SK-N-DZ (cell line): ENCODE measurements around the gene ACP2.
"Not testable (repeated sequence)": the region's sequence is repeated elsewhere in the genome, so short reads cannot be mapped to it uniquely, and the experiment has no call there.

Experiments
- DNase-seq: peaks from one replicate; pipeline ENCODE4 v3.0.0-alpha.2; 2015; ENCODE audit warnings: low spot score

ACP2 gene

DNA sequence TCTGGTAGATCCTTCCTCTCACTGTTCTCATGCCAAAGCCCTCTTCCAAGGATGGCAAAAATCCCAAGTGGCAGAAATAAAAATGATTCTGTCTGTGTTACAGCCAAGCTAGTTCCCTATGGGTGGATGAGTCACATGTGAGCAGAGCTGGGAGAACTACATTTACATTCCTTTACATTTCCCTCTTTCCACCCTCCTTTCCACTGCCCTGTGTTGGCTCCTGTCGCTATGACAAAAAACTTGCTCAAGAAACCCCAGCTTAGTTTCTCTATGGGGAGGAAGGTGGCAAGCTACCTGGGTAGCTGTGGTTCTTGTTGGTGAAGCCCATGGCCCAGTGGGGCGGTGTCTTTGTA lies 44.0 kb downstream of the ACP2 start:
- no peak for DNase-seq

GRCh38 chr11:47202576-47202975 lies 46.0 kb downstream of the ACP2 start:
- no peak for DNase-seq

DNA sequence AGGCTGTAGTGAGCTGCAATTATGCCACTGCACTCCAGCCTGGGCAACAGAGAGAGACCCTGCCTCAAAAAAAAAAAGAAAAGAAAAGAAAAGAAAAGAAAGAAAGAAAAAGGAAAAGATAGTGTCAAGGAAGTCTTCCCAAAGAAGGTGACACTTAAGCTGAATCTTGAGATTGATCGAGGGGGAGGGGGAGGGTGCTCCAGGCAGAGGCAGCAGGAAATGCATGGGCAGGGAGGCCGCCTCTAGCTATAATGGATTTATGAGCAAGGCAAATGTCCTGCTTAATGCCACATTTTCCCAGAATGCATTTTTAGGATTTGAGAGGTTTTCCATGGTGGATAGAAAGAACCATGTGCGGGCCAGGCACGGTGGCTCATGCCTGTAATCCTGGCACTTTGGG lies 47.6 kb downstream of the ACP2 start:
- DNase-seq = no peak

GRCh38 chr11:47198161-47198560 lies 50.5 kb downstream of the ACP2 start:
- not testable (repeated sequence) for DNase-seq

DNA sequence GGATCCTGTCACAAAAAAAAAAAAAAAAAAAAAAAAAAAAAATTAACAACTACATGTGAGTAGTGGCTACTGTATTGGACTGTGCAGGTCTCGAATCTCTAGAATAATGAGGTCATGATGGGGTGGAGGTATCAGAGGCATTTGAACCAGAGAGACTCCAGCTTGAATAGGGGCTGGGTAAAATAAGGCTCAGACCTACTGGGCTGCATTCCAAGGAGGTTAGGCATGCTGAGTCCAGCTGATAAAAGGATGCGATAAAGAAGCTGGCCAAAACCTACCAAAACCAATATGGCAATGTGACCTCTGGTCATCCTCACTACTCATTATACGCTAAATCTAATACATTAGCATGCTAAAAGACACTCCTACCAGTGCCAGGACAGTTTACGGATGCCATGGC lies 56.5 kb downstream of the ACP2 start:
- DNase-seq = no peak

DNA sequence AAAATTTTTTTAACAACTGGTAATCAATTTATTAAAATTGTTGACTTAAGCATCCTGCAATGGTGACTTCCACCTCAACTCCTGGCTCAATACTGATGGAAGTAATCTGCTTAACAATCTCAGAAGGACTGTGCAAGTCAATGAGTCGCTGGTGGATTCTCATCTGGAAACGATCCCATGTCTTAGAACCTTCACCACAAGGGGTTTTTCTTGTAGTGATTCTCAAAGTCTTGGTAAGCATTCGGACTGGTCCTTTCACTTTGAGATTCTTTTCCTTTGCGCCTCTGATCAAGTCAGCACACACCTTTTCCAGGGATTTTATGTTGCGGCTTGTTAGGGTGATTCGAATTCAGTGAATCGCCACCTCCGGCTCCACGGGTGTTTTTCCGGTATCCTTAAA lies 57.5 kb downstream of the ACP2 start:
- DNase-seq = not testable (repeated sequence)
